ACC112 (cell line): ENCODE results near the gene SCN4A.

ENCODE experiments used
- H2AFZ ChIP-seq: fragments of 200-600 bp; sonication (generic); one replicate; pipeline ENCODE4 v1.6.0; 2017; ENCODE audit warnings: antibody characterized with exemption, low read length; ENCODE audit not compliant: unreplicated experiment
- H3K27ac ChIP-seq: fragments of 200-600 bp; sonication (generic); 2 replicates; pipeline ENCODE4 v1.5.1; 2014; ENCODE audit warnings: low read depth, mild to moderate bottlenecking, antibody characterized with exemption, low read length, moderate library complexity
- H3K27me3 ChIP-seq: fragments of 200-600 bp; sonication (generic); 2 replicates; pipeline ENCODE4 v1.6.1; 2014; ENCODE audit warnings: mild to moderate bottlenecking, antibody characterized with exemption, low read length, moderate library complexity, mixed read lengths; ENCODE audit not compliant: insufficient read depth
- H3K36me3 ChIP-seq: fragments of 200-600 bp; sonication (generic); 2 replicates; pipeline ENCODE4 v1.6.1; 2016; ENCODE audit warnings: mild to moderate bottlenecking, antibody characterized with exemption, low read length, moderate library complexity, mixed read lengths; ENCODE audit not compliant: insufficient read depth
- H3K4me1 ChIP-seq: fragments of 200-600 bp; sonication (generic); one replicate; pipeline ENCODE4 v1.6.1; 2016; ENCODE audit warnings: low read length, mixed read lengths; ENCODE audit not compliant: insufficient read depth, unreplicated experiment, control insufficient read depth
- H3K4me3 ChIP-seq: fragments of 200-600 bp; sonication (generic); 2 replicates; pipeline ENCODE4 v1.5.1; 2014; ENCODE audit warnings: mild to moderate bottlenecking, low read depth, low read length
- H3K79me2 ChIP-seq: fragments of 200-600 bp; sonication (generic); one replicate; pipeline ENCODE4 v1.6.0; 2016; ENCODE audit warnings: low read length; ENCODE audit not compliant: control insufficient read depth, unreplicated experiment, insufficient read depth

The SCN4A gene

GRCh38 chr17:63949576-63950250, 23.0 kb downstream of the SCN4A start:
- Histone ChIP-seq H3K27ac (no peak overlapping the region), H2AFZ (no peak overlapping the region), H3K27me3 (no peaks in the 10 kb centered on the region), H3K79me2 (no peaks in the 10 kb centered on the region), H3K36me3 (no peaks in the 10 kb centered on the region), H3K4me3 (no peak overlapping the region), H3K4me1 (no peaks in the 10 kb centered on the region)

- Histone ChIP-seq H3K36me3 (no peaks in the 10 kb centered on the region), H3K79me2 (no peaks in the 10 kb centered on the region), H2AFZ (no peak overlapping the region), H3K27me3 (no peaks in the 10 kb centered on the region), H3K27ac (no peak overlapping the region), H3K4me1 (no peaks in the 10 kb centered on the region), H3K4me3 (no peak overlapping the region)
Observed at GRCh38 chr17:63948521-63948920, 24.2 kb downstream of the SCN4A start.

GRCh38 chr17:63947711-63948330, 24.9 kb downstream of the SCN4A start:
- no peaks in the 10 kb centered on the region for H3K27me3 ChIP-seq
- no peak overlapping the region for H2AFZ ChIP-seq

GRCh38 chr17:63946440-63947363, 26.0 kb downstream of the SCN4A start:
- Histone ChIP-seq H3K4me3 (no peak overlapping the region), H3K27me3 (no peaks in the 10 kb centered on the region), H3K27ac (no peak overlapping the region), H3K79me2 (no peaks in the 10 kb centered on the region), H3K4me1 (no peaks in the 10 kb centered on the region), H3K36me3 (no peaks in the 10 kb centered on the region), H2AFZ (no peak overlapping the region)

More at GRCh38 chr17:63947711-63948330, 24.9 kb downstream of the SCN4A start:
- Histone ChIP-seq H3K27ac (no peak overlapping the region), H3K4me1 (no peaks in the 10 kb centered on the region), H3K79me2 (no peaks in the 10 kb centered on the region), H3K4me3 (no peak overlapping the region), H3K36me3 (no peaks in the 10 kb centered on the region)

GRCh38 chr17:63945784-63946439, 26.8 kb downstream of the SCN4A start:
- H3K27ac ChIP-seq = no peak overlapping the region
- no peaks in the 10 kb centered on the region for H3K4me1 ChIP-seq
- no peaks in the 10 kb centered on the region for H3K27me3 ChIP-seq
- no peaks in the 10 kb centered on the region for H3K36me3 ChIP-seq
- H2AFZ ChIP-seq = no peak overlapping the region
- no peak overlapping the region for H3K4me3 ChIP-seq
- H3K79me2 ChIP-seq = no peaks in the 10 kb centered on the region

- no peaks in the 10 kb centered on the region for H3K4me1 ChIP-seq
- no peaks in the 10 kb centered on the region for H3K27me3 ChIP-seq
- no peaks in the 10 kb centered on the region for H3K79me2 ChIP-seq
- no peak overlapping the region for H2AFZ ChIP-seq
- H3K27ac ChIP-seq = no peak overlapping the region
- no peaks in the 10 kb centered on the region for H3K36me3 ChIP-seq
- no peak overlapping the region for H3K4me3 ChIP-seq
Observed at GRCh38 chr17:63944736-63945499, 27.8 kb downstream of the SCN4A start.

- Histone ChIP-seq H2AFZ (no peak overlapping the region), H3K36me3 (no peaks in the 10 kb centered on the region), H3K27me3 (no peaks in the 10 kb centered on the region), H3K27ac (no peak overlapping the region), H3K79me2 (no peaks in the 10 kb centered on the region), H3K4me3 (no peak overlapping the region), H3K4me1 (no peaks in the 10 kb centered on the region)
Observed at GRCh38 chr17:63943745-63944144, 29.0 kb downstream of the SCN4A start.

- H3K4me1 ChIP-seq = no peaks in the 10 kb centered on the region
Observed at GRCh38 chr17:63942309-63942985, 30.3 kb downstream of the SCN4A start.

GRCh38 chr17:63941751-63942150, 31.0 kb downstream of the SCN4A start:
- no peaks in the 10 kb centered on the region for H3K79me2 ChIP-seq

More at GRCh38 chr17:63942309-63942985, 30.3 kb downstream of the SCN4A start:
- H3K27me3 ChIP-seq = no peaks in the 10 kb centered on the region
- H3K27ac ChIP-seq = no peak overlapping the region
- H3K4me3 ChIP-seq = no peak overlapping the region
- H3K36me3 ChIP-seq = no peaks in the 10 kb centered on the region
- no peak overlapping the region for H2AFZ ChIP-seq
- H3K79me2 ChIP-seq = no peaks in the 10 kb centered on the region

More at GRCh38 chr17:63941751-63942150, 31.0 kb downstream of the SCN4A start:
- no peaks in the 10 kb centered on the region for H3K27me3 ChIP-seq
- H2AFZ ChIP-seq = no peak overlapping the region
- no peak overlapping the region for H3K4me3 ChIP-seq
- H3K27ac ChIP-seq = no peak overlapping the region
- H3K4me1 ChIP-seq = no peaks in the 10 kb centered on the region
- H3K36me3 ChIP-seq = no peaks in the 10 kb centered on the region
